NCI-H146 treated with DMSO at 0.1 percent for 48 hours (cell line): ENCODE measurements around the gene CDK6.

ENCODE experiments used
- DNase-seq: peaks from one replicate; lab custom pipeline; 2025; ENCODE audit not compliant: unreplicated experiment; lab: John Stamatoyannopoulos, UW

The CDK6 gene

DNA sequence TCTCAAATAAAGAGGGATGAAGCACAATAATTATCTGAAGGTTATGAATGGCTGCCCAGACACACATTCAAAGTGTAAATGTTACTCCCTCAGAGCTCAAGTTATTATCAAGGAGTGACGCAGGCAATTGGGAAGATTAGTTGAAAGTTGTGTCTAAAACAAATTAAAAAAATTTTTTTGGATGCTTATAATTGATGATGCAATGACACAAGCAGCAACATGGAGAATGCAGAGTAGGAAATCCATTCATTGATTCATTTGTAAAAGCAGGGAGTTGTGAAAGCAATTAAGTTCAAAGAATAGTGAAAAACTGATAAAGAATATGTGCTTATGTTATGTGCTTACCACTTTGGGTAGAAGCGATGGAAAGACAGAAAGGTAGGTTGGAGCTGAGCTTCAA, 120.4 kb downstream of the CDK6 start:
- no peak for DNase-seq

DNA sequence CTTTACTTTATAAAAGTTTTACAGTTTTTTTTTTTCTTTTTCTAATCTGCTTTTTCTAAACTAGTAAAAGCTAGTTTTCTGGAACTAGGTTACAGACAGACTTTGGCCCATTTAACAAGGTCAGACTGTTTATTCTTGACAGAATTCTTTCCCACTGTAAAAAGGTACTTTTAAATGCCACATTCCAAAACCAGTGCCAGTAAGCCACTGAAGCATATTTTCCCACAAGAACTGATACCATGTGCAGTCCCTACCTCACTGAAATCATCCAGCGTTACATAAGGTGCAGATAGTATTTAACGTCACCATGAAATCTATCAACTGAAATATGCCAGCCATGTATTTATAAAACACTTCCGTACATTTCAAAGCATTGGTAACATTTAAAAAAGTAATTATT, 121.6 kb downstream of the CDK6 start:
- no peak for DNase-seq

DNA sequence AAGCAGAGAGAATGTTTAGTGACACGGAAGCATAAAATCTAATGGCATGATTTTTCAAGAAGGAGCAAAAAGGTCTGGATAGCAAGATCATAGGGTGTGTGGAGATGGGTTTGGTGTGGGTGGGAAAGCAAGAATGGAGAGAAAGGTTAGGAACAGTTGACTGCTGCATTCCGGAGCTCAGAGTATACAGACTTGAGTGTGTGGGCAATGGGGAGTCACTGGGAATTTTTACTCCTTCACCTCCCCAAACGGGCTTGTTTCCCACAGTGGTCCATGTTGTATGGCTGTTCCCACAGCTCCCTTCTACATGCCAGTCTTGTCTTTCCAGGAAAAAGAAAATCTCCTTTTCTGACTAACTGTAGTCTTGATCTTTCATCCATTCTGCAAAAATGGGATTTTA, 122.1 kb downstream of the CDK6 start:
- DNase-seq, result no peak

DNA sequence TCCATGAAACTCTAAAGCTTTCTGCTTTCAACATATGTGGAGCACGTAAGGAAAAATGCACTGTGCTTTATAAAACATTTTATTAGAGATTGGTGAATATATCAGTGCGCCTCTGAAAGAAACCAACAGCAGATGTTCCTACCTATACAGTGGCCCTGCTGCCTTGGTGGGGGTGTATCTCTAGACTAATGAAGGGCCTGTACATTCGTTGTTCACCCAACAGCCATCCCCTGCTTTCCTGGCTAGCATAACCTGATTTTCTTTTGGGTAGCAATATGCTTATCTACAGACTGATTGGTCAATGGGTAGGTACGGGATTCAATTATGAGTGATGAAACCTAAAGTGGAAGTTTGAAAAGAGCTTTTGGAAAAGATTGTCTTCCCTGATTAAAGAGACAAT, 126.5 kb downstream of the CDK6 start:
- DNase-seq, result no peak

DNA sequence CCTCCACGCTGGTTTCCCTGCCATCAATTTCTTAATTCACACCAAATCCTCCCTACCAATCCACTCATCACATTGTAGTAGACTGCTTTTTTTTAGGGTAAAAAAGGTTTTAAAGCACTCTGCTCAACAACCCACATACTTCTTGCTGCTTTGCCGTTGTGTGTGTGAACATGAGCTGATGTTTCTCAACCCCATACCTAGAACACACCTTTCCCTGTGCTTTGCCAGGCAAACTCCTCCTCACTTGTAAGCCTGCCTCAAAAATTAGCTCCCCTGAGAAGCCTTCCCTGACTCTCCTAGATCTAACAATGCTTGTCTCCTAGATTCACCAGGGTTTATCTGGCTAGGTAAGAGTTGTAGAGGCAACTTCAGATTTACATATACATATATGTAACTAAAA, 127.2 kb downstream of the CDK6 start:
- DNase-seq, result no peak

DNA sequence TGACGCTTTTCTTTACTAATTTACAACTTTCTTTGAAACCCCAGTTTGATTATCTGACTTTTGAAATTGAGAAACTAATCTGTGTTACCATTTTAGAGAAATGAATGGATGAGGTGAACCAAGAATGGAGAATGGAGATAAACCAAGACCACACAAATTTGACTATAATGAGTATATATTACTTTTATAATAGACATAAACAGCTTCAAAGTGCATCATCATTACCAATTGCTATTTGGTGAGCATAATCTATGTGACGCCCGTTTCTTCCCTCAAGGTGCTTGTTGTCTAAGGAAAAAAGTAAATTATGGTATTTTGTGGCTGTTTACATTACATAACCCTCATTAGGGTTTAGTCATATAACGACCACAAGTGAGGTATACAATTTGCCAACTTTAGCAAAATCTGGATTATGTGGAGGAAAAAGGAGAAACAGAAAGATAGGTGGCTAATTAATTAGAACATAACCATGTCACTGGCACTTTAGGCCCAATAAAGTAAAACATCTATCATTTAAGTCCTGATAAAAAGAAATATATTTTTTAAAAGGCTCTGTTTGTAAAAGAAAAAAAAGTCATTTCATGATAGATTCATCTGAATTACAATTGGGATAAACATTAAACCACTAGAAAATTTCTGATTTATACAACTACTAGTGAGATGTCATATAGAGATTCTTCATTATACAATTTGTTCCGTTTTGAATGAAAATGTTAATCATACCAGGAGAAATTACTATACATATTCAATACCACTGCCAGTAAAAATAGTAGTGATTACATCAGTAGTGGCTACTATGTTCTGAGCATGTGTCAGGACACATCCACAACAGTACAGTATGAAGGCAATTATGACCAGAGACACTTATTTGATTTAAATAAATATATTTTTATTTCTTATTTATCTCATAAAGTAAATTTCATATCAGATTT, 128.0 kb downstream of the CDK6 start:
- no peak for DNase-seq

DNA sequence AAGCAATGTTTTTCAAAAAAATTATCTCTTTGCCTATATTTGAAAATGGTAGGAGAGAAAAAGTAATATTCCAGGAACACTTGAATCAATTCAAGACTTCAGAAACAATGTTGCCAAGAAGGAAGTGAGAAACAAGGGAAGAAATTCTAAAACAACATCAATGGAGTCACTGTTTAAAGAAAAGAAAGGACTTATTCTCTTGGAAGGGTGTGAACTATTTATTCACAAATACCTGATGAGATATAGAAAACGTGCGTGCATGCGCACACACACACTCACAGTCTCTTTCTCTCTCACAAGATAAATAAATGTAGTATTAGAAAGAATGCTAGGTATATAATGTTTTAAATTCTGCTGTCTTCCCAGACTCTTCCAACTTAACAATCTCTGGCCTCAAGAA, 128.9 kb downstream of the CDK6 start:
- DNase-seq, result no peak

DNA sequence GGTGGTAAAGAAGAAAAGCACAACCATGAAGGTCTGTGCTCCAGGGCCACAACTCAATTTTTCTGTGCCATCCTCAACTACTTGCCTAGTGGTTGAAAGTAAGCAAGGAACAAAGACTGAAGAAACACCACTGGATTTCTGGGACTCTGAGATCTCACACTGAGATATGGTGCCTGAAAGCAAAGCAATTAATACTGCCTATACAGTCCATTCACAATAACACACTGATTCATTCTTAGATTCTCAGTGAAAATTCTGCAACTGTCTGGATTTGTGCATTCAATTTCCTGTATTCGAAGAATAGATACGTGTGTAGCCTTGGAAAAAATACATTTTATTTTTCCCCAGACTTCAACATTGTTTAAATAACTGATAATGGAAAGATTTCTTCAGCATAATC, 129.8 kb downstream of the CDK6 start:
- no peak for DNase-seq

DNA sequence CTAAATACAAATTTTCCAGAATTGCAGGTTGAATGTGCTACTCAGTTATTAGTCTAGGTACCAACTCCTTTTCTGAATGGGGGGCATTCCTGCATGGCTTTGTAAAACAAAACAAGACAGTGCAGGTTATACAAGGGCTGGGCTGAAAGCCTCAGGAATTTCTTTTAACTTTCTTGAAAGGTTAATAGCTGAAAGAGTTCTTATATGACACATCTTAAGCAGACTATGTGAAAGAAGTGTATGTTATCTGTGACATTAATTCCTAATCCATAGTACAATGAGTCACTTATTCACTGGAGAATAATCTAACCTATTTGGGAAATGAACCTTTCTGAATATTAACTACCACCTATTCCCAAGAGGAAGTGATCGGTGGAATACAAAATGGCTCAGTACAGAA, 130.5 kb downstream of the CDK6 start:
- no peak for DNase-seq

DNA sequence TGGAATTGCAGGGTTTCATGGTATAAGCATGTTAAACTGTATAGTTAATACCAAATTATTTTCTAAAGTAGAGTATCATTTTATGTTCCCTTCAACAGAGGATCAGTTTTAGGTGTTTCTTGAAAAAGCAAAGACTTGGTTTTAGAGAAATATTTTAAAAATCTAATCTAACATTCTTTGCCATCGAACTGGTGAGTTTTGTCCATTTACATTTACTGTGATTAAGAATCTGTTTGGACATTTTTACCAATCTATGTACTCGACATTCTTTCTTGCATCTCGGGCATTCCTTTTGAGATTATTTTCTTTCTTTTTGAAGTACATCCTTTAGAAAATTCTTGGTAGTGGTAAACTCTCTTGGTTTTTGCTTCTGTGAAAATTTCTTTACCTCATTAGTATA, 131.5 kb downstream of the CDK6 start:
- no peak for DNase-seq

DNA sequence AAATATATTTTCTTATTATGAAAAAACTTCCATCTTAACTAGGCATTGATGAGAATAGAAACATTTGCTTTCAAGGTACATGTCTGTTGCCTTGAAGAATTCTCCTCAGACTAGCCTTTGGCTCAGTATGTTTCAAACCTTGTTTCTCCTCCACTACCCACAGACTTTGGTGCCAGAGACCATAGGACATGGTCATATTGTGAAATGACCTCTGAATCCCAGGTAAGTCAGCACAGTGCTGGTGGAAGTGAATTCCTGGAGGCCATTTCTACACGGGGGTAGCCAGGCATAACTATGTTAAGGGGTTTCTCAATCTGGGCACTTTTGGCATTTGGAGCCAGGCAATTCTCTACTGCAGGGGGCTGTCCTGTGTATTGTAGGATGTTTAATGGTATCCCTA, 133.8 kb downstream of the CDK6 start:
- DNase-seq, result no peak

DNA sequence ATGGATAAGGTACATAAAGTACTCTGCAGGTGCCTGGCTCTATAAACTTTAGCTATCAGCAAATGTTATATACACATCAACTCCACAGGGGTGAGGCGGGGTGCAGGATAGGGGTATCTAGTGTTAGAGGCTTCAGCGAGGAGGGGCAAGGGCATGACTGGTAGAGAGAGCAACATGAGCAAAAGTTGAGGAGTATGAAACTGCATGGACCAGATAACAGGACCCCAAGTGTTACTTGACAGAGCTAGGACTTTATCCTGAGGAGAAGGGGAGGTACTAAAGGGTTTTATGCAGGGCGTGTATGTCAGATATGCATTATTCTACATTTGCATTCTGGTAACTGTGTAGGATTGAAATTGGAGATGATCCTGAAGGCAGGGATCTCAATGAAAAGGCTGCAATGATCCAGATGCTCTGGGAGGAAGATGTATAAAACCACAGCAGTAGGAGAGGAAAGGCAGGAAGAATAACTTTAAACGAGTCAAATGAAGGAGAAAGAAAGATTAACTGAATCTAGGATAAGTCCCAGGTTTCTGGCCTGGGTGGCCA, 136.3 kb downstream of the CDK6 start:
- DNase-seq, result no peak

DNA sequence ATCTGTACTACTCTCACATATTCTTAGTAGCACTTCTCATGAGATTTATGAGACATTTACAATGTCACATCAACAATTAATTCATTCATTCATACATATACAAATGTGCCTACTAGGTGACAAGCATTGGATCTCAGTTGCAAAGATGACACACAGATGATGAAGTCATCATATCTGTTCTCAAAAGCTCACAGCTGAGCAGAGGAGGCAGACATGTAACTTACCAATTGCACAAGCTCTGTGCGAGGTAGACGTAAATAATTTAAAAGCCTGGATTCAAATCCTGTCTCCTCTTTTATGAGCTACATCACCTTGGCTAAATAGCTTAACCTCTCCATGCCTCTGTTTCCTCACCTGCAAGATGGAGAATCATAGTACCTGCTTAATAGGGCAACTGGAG, 136.8 kb downstream of the CDK6 start:
- no peak for DNase-seq

DNA sequence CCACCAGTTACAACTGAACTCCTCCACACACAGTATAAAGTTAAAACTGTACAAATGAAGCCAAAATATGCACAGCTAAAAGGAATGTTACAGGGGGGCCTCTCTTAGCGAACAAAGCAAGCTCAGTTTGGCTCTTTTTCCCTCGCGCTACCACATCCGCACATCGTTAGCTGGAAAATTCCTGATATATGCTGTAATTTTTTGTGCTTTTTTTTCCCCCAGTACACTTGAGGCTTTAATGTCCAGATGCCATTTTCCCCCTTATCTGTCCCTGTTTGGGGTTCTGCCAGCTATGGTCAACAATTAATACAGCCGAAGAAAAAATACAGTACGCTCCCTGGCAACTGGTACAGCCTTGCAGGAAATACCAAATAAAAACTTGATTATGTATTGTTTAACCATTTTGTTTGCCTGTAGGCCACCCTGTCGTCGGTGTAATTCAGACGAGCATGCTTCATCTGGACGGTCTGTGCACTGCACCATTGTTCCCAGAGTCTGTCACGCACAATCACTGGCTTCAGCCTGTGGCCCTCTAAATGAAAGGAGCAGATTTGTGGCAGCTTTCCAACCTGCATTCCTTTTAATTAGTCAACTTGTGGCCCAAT, 138.0 kb downstream of the CDK6 start:
- no peak for DNase-seq

DNA sequence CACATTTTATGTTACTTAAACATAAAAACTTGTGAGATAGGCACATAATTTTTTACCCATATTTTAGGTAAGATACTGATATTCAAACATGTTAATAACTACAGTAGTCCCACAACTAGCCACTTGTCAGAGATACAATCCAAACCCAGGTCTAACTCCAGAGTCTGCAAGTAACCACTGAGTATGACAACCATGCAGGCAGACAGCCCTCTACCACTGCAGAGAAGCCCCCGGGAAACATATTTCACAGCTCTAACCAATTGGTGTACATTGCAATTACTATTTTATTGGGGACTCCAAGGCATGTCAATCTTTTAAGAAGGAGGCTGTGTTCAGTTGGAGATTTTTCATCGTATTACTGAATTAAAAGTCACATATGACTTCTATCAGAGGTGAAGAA, 139.0 kb downstream of the CDK6 start:
- DNase-seq, result no peak

DNA sequence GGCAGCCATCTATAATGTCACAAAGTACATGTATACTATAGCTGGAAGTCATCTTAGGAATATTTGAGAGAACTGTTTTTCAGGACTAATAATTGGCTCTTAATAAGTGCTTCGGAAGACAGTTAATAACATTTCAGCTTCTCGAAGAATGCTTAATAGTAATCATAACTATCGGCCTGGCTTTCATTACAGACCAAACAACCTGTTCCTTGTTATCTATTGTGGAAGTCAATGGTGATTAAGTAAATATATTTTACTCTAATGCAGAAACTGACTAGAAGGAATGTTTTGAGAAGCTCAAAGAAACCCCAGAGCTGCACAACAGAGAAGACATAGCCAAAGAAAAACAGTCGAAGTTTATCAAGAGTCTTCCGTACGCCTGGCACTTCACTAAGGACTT, 139.4 kb downstream of the CDK6 start:
- no peak for DNase-seq

DNA sequence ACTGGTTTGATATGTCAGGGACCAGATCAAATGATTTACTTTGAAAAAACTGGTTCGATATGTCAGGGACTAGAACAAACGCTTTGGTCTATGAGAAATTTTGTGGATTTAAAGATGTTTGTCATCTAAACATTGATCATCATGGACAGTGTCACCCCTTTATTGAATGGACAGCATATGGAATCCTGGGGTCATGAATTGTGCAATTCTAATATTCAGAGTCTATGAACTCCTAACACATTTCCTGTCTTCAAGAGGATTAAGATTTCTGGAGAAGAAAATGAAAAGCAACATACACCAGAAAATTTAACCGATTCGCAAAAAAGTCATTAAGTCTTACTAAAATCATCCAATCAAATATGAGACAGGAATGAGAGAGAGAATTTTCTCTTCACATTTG, 139.8 kb downstream of the CDK6 start:
- no peak for DNase-seq

DNA sequence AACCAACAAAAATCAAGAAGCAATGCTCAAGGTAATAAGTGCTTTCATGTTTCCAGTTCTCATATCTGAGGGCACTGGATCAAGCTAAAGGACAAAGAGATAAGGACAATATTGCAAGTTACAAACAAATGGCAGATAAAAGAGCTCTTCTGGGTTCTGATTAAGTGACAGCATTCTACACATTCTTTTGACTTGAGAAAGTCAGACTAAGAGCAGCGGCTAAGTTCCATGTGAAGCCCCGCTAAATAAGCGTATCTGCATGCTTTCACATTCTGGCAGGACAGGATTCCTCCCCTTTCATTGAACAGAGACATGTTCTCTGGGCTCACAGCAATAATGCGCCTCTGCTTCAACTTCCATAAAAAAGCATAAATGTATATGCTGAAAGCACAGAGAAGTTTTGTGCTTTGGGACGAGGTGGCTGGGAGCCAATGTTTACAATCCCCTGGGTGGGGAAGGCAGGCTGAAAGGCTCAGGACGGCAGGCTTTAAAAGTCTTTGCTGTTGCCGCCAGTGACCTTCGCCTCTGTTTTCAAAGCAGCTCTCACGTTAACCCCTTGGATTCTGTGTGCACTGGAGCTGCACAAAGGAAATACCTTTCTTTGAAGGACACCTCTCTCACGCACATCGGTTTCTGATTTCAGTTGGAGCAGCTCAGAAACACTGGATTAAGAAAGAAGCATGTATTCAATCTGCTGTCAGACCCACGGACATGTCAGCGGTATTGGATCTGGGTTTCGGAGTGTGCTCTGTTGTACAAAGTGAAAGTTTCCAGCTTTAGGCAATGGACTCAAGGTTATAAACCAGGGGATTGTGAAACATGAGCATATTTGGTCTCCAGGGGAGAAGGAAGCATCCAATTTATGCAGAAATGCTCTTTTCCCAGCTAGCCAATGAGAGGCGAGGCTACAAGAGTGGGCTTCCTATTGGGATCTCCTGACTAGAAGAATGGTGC, 140.8 kb downstream of the CDK6 start:
- no peak for DNase-seq

DNA sequence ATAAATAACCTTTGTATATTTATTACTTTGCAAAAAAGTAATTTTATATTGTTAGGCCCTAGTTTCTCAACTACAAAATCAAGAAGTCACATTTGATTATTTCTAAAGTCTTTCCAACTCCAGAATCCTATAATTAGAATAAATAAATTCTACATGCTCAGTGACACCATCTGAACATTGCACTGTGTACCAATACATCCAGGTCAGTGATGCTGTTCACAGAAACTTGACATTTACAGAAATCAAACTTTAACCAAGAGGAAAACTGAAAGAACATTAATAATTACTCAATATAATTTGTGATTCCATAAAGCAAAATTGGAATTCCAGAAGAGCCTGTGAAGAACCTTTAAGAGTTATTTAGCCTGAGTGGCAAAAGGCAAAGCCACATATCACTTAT, 142.2 kb downstream of the CDK6 start:
- no peak for DNase-seq

DNA sequence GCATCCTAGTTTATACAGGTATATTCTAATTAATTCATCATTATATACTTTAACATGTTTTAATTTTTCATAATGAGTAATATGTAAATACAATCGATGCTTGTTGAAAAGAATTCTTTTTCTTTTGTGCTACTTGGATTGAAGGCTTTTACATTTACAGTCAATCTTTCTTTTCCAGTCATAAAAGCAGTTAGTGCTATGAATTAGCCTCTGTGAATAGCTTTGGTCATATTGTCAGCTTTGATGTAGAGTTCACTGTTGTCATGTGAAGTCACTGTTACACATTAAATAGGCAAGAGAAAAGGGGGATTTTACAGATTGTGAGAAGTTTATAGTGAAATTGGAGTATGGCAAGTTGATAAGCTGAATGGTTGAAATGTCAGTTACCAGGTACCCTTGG, 142.9 kb downstream of the CDK6 start:
- no peak for DNase-seq

DNA sequence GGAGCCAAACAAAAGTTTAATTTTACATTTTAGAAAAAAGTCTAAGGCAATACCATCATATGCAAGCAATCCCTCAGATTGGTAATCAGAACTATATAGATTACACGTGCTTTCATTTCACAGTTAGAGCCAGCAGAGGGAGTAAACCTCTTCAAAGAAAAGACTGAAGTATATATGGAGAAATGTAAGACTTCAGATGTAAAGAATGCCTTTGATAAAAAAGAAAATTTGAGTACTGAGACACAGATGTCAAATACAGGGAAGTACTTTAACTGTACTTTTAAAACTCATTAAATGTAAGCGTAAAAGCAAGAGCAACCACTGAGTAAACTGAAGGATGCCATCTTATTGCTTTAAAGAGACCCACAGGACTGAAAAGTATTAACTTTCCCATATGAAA, 144.8 kb downstream of the CDK6 start:
- peak; percentile 39 for DNase-seq
